NCI-H2196 treated with DMSO at 0.1 percent for 48 hours (cell line): ENCODE data around the gene MYZAP.

Experiments
- DNase-seq: peaks from one replicate; lab custom pipeline; 2025; ENCODE audit not compliant: unreplicated experiment; lab: John Stamatoyannopoulos, UW

Gene MYZAP

DNA sequence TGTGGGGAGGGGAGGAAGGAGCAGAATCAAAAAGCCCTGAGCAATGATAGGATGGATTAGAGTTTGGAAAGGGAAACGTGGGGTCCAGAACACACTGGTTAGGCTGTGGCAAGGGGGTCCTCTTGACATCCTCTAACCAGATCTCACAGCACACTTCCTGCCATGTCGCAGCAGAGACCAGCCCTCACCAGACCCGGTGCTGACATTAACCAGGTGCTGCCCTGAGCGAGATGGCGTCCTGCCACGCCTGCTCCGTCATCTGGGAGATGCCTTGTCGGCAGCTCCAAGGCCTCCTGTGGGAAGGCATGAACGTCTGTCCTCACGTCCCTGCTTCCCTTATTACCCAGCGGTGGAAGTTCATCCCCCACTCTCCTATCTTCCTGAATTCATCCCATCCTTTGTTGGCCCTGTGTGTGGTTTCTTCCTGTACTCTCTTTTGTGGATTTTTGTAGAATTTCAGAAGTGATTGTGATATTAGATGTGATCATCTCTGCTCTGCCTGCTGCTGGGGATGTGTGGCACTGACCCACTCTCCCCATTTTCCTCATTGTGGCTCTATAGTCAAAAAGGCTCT is 29.4 kb upstream of the MYZAP start:
- no peak for DNase-seq

DNA sequence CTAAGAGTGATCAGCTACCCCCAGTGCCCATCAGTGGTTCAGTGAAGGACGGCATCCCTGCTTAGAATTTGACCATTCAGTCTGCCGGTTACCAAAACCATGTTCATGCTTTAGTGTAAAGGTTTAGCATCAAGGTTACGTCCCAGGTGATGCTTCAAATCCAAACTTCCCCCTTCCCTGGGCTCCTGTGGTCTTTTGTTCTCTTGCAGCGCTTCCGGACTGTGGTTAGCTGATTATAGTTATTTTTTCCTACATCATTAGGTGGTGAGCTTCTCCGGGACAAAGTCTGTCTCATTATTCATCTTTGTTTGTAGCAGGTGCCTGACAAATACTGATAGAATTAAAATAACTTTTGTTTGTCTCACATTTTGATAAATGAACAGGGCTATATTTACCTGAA is 28.3 kb upstream of the MYZAP start:
- no peak for DNase-seq

DNA sequence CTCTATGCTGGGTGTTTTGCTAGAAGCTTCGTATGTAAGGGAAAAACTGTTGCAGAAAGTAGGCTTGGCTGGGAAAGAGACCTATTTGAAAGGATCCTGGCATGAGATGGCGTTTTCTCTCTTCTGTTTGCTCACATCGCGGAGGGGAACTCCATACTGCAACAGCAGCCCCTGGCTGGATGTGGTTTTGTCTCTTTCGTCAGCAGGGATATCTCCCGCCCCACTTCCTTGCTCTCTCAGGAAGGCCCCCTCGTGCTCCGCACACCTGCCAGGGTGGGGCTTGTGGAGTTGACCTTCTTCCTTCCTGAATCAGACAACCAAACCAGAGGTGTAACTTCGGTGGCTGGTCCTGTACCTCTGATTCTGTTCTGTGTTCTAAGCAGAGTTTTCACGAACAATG is 26.4 kb upstream of the MYZAP start:
- no peak for DNase-seq

DNA sequence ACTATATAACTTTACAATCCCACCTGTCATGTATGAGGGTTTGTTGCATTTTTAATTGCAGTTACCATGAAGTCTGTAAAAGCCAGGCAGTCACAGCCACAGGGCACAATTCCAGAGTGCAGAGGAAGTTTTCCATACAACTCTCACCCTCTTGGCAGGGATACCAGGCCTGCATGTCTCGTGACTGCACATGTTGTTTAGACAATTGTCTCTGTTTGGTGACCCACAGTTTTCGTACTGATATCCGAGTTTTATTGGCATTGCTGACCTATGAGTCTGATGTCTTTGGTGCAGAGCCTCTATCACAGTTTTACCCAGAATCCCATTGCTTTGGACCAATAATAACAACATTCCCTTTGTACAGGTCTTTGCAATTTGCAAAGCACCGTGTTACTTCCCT is 24.9 kb upstream of the MYZAP start:
- no peak for DNase-seq

DNA sequence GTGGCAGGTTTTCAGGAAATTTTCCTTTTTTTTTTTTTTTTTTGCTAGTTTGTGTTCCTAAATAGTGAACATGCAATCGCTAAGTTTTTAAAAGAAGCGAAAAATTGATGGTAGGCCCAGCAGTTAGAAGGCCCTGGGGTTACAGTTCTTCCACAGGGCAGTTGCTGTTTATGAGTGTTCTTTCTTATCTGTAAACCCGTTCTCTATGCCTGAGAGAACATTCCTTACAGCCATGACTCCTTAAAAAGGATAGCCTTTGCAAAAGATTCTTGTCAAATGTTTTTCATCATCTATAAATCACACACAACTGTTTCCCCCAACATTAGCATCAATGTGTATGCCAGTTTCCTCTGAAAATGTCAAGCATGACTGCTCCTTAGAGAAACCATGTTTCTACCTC is 23.8 kb upstream of the MYZAP start:
- no peak for DNase-seq

DNA sequence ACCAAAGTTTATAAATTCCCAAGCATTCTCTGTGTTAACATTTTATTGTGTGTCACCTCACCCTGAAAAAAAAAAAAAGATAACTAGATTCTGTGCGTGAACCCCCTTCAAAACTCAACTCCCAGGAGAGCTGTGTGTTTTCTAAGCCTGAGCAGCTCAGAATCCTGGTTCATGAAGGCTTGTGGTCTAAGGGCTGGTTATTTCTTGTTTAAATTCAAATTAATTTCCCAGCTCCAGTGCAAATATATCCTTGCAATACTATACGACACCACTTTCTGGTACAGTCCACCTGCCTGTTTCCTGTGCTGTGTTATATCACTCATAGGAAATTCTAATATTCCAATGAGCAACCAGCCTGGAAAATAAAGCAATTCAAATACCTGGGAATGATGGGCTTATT is 23.4 kb upstream of the MYZAP start:
- DNase-seq: no peak

DNA sequence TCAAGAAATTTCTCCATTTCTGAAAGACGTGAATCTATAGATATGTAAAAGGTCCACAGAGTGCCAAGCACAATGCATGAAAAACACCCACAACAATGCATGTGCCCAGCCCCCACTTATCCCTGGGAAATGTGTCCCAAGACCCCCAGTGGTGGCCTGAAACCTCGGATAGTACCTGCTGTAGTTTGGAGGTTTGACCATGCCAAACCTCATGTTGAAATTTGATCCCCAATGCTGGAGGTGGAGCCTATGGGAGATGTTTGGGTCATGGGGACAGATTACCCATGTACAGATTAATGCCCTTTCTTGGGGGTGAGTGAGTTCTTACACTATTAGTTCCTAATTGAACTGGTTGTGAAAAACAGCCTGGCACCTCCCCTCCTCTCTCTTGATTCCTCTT is 21.4 kb upstream of the MYZAP start:
- no peak for DNase-seq

DNA sequence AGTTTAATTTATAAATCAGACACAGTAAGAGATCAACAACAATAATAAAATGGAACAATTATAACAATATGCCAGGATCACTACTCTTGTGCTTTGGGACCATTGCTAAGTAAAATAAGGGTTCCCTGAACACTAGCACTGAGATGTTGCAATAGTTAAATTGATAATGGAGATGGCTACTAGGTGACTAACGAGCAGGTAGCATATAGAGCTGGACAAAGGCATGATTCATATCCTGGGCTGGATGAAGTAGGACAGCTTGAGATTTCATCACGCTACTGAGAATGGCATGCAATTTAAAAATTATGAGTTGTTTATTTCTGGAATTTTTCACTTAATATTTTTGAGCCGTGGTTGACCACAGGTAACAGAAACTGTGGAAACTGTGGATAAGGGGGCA is 20.7 kb upstream of the MYZAP start:
- no peak for DNase-seq

DNA sequence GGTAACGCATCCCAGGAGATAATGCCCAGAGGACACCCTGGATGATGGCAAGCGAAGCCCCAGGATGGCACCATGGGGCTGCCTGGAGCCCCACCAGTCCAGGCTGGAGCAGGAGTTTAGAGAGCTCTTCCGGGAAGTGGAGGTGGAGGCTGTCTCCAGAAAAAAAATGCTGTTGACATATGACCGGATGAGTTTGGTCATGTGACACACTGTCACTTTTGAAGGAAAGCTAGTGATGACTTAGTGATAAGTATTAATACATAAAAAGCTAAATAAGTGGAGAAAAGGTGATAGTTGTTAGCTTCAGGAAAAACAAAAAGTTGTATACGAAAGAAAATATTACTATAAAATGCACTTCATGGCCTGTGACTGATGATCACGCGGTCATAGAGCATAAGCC is 20.0 kb upstream of the MYZAP start:
- no peak for DNase-seq

DNA sequence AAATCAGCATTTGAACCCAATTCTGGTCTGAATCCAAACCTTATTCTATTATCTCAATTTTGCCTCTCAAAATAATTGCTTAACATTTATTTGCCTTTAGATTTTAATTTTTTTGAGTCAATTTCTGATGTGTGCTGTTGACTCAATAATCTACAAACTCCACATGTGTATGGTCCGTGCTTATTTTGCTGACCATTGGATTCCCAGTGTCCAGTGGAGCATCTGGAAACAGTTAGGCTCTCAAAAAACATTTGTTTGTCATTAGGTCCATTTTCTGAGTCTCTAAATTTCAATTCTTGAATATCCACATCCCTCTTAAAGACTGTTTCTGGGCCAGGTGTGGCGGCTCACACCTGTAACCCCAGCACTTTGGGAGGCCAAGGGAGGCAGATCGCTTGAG is 19.2 kb upstream of the MYZAP start:
- no peak for DNase-seq

DNA sequence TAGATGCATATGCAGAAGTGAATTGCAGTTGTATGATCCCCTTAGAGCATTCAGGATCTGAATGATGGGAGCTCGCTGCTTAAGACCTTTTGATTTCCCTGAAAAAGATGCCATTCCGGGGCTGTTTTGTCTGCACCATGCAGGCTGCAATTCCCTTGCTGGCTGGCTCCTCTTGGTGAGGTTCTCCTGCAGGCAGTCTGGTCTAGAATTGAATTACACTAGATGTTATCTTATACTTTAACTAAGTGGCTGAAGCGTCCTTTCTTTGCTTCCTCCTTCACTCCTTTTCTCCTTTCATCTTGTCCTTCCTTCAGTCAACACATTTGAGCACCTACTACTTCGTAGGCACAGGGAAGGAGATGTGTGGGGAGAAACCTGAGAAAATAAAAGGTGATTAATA is 18.6 kb upstream of the MYZAP start:
- DNase-seq: no peak

DNA sequence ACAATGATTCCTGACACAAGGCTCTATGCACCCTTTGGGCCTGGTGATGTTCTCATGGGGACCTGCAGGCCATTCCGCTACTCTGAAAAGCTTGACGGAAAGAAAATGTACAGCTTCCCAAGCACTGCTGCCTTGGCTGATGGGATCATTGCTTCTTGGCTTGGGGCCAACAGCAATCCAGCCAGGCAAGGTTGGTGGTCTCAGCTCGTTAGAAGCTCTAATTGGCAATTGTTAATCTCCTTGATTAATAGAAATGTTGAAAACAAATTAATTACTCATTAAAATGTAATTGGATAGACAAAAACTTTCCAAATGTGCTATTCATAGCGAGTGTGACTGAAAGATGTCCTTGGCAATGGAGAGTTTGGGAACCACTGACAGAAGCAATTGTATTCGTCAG is 16.3 kb upstream of the MYZAP start:
- DNase-seq: no peak

DNA sequence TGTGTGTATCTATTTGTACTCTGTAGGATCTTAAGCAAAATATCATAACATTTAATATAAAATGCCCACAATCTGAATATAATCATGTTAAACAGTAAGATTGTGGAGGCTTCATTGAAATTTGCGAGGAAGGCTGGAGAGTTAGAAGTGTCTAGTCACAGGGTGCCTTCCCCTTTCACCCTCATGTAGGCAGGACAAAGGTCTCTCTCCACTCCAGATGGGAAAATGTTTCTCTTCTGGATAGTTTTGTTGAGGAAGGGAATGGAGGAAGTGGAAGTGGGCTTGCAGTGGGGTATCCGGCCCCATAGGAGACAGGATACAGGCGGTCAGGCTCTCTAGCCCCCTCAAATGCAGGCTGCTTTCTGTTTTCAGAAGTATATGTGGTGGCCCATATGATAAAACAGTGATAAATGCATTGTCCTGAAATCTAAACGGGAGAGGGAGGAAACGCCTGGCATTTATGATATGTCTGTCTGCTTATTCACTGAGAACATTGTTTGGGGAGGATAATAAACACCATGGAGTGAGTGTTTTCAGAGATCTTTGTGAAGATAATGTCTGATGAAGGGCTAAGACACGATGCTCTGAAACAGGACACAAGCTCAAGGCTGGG is 13.3 kb upstream of the MYZAP start:
- DNase-seq: no peak

DNA sequence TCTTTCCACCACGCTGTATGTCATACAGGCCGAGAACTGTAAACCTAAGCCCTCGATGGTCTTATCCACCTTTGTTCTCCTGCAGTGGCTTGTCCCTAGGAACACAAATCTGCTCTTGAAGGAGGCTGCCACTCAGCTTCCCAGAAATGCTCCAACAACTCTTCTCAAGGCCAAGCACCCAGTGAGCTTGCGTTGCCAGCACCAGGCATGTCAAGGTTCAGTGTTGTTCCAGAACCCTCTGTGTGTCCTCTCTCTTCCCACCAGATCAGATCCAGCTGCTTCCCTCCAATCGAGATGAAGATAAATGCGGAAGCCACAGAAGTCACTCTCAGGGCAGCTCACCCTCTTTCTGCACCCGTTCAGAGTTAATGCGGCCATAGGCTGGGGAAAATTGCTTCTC is 11.3 kb upstream of the MYZAP start:
- no peak for DNase-seq

DNA sequence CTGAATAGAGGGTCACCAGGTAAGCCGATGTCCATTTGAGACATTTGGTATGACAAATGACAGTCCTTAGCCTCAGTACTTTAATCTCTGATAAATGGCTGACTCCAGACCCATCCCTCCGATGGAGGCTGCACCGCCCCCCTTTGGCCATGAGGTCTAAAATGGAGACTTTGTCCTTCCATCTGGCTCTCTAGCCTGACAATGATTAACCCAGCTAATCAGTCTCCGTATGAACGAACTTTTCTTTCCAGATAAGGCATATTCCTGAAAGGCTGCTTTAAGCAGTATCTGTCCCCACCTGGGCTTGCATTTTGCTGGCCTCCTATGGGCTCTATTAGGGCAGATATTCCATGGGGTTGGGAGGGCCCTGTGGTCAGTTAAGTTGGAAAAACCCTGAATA is 10.8 kb upstream of the MYZAP start:
- no peak for DNase-seq

DNA sequence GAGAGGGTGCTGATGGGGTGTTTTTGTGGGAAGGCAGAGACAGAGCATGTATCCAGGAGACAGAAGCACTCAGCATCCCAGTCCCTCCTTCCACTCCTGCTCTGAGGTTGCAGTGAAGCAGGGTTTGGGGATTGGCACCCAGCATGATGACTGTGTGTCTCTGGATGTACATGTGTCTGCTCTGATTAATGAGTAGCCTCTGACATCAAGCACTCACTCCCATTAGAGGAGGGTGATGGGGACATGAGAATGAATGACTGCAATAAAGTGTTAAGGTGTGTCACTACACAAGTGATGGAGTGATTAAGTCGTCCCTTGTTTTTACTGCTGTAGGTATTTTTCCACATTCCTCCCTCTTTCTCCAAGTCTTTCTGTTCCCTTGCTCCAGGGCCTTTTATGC is 9.6 kb upstream of the MYZAP start:
- DNase-seq: no peak

DNA sequence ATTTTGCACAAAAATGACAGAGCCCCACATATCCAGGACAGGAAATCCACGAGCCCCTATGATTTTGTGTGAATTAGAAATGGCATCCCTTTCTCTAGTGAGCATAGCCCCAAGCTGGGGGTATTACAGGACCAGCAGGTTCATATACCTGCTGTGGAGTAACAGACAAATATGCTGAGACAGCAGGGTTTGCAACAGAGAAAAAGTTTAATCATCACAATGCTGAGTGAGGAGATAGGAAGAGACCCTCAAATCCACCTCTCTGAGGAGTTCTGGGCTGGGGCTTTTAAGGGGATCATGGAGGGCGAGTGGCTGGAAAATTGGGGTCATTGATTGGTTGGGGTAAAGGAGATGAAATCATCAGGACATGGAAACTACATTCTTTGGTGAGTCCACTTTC is 8.4 kb upstream of the MYZAP start:
- no peak for DNase-seq

DNA sequence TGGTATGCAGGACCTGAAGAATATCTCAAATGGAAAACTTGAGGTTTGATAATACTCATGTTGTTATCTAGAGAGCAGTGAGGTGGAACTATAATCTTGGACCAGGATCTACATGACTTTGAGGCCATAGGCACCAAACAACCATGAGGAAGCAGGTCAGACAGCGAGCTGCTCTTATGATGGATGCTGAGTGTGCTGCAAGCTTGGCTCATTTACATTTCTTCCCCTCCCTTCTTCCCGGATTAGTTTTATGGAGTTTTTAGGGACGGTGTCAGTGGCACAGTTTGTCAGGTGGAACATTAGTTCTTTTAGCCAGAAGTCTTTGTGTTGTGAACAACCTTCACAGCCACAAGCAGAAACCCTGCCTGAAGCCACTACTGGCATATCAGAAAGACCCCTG is 8.0 kb upstream of the MYZAP start:
- no peak for DNase-seq

DNA sequence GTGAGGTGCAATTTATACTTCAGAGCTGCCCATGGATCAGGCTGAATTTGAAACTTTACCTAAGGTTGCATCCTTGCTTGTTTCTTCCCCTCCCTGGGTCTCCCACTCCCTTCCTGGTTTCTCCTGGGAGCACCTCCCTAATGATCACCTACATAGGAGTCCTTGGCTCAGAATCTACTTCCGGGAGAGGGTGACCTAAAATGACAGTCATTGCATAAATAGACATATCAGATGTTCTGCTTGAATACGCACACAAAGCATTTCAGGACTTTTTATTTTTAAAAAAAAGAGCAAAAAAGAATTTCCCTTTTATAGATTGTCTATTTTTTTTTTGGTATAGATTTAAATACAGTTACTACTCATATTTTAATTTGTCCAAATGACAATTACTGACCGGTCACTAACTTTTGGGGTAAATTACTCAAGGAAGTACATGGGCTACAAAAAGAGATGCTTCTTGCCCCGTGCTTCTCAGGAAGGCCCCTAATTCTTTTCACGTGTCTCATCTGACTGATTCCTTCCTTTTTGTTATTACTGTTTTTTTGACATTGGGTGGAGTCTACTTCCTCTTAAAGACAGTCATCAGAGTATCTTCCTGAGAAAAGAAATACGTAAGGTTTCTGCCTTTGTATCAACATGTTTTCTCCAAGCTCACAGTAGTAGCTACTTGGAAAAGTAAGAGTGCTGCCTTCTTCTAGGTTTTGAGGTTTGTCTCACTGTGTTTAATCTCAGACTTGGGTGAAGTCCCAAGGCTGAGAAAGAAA is 4.9 kb upstream of the MYZAP start:
- no peak for DNase-seq

DNA sequence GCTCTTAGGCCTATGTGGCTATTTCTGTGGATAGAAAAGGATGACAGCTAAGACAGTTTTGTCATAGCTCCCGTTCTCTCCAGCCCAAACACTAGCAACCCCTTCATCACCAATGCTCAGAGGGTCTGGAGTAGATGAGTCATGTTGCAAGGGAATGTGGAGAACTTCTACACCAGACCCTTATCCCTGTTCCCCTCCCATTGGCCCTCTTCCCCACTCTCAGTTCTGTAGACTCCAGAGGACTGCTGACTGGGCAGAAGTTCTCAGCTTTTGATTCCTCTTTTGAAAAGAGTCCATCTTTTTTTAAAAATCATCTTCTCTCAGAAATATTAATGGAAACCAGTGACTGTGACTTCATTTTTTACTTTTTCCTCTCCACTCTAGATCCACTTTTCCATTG is 2.4 kb upstream of the MYZAP start:
- no peak for DNase-seq

DNA sequence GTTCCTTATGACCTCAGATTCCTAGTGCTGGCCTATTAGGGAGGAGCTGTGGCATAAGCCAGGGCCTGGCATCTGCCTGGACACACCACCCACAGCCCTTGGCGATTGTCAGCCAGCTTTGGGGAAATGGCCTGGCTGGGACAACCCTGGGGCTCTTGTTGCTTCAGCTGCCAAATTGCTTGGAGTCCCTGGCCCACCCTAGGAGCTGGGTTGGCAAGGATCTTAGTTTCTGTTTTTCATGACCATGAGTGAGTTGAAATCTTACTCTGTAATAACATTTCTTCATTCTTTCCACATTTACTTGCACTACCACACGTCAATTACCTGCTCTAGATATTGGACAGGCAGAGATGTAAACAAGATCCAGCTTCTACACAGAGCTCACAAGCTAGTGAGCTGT is 1.9 kb upstream of the MYZAP start:
- no peak for DNase-seq

DNA sequence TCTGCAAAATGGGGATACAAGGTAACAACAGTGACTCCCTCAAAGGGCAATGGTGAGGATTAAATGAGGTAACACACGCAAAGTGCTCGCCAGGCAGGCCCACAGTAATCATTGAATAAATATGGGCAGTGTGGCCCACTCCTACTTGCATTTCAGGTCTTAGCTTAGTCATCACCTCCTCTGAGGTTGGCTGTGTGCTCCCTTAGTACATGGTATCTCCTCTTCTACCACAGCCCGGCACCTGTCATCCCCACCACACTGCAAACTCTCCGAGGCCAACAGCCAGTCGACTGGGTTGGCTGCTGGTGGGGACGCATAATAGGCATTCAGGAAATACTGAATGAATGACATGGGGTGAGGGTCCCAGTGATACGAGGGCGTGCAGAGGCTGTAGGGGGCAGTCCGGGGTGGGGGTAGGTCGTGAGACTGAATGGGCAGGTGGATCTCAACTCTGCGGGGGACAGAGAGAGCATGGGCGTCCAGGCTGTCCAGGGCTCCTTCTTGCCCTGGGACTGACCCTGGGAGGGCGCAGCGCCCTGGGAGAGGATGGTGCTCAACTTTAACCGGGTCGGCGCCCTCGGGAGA is 375 bp upstream of the MYZAP start:
- DNase-seq: no peak
